Ecto neural progenitor cell (in vitro differentiated cells): ENCODE results near the gene DNMT3L.
A peak's percentile ranks its signal among the peaks of the same experiment; 100 is the strongest.

Source experiments
- DNase-seq: peaks from one replicate; pipeline ENCODE4 v3.0.0-alpha.2; 2018; ENCODE audit warnings: low spot score

DNMT3L gene

GRCh38 chr21:44279354-44280260 lies 17.9 kb upstream of the DNMT3L start:
- DNase-seq = no peak

- no peak for DNase-seq
Observed at GRCh38 chr21:44275041-44275440, 13.3 kb upstream of the DNMT3L start.

DNA sequence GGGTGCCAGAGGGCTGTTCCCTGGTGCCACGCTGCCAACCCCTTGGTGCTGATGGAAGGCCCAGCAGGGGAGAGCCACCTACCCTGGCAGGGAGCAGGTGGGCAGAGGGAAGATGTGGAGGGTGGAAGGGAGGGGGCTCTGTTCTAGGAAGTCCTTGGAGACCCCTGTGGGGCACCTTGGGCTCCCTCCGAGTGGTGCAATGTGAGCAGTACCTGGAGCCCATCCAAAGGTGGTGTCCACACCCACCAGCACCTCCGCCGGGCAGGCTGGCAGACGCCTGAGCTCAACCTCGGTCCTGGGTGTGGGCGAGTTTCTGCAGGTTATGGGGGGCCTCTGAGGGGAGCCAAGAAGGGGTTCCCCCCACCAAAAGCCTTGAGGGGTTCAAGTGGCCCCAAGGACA lies 11.3 kb upstream of the DNMT3L start:
- DNase-seq = no peak

GRCh38 chr21:44272284-44272858 lies 10.7 kb upstream of the DNMT3L start:
- no peak for DNase-seq

- no peak for DNase-seq
Observed at GRCh38 chr21:44271558-44272283, 10.0 kb upstream of the DNMT3L start.

DNA sequence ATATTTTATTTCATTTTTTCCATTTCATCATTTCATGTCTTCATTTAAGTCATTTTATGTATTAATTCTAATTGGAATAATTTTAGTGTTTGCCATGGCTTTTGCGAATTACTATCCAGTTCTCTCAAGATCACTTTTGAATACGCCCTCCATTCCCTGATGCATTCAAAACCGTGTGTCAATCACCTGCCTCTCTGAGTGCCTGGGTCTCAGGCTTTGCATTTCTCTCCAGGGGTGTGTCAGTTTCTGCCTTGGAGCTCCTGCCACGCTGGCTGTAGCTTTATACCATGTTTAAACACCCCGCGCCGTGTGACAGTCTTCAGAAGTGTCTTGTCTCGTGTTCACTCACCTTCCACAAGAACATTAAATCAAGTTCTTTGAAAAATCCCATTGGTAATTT lies 7.4 kb upstream of the DNMT3L start:
- no peak for DNase-seq

GRCh38 chr21:44267655-44268142 lies 6.0 kb upstream of the DNMT3L start:
- no peak for DNase-seq

DNA sequence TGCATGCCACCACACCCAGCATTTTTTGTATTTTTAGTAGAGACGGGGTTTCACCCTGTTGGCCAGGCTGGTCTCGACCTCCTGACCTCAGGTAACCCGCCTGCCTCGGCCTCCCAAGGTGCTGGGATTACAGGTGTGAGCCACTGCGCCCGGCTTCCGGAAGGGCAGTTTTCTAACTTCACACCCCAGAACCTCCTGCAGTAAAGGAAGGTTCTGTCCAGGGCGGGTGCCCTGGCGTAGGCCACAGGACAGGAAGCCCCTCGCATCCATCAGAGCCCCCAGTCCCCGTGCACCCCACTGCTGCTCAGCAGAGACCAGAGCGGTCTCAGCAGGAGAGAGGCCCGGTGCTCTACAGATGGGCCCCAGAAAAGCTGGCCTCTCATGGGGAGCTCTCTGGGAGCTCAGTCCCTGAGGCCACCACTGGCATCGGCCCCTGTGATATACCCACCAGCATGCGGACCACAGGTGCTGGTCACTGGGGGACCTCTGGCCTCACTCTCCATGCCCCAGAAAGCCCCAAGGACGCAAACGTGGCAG lies 4.1 kb upstream of the DNMT3L start:
- no peak for DNase-seq

- DNase-seq = peak; percentile 46
Observed at GRCh38 chr21:44263768-44264167, 2.1 kb upstream of the DNMT3L start.

DNA sequence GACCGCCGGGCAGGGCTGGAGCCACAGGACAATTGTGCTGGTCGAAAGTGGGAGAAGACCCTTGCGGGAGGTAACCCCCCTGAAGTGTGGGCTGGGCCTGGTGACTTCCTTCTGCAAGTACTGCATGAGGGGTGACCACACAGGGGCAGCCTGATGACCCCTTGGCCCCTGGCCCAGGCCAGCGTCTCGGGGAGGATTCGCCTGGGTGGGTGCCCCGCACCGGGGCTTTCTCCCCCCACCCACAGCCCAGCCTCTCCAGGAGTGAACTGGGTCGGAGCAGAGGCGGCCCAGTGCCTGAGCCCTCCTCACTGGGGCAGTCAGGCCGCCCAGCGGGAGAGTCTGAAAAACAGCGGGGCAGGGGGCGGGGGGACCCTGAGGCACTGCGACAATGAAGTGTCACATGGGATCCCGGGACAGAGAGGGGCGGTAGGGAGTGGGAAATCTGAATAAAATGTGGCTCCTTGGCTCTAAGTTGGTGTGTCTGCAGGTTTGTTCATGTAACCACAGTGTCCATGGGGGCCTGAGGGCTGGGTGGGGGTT lies 1.6 kb upstream of the DNMT3L start:
- DNase-seq = peak; percentile 86

- DNase-seq = no peak
Observed at GRCh38 chr21:44262338-44263056, 800 bp upstream of the DNMT3L start.

- peak; percentile 44 for DNase-seq
Observed at GRCh38 chr21:44260791-44261631, 686 bp downstream of the DNMT3L start.

DNA sequence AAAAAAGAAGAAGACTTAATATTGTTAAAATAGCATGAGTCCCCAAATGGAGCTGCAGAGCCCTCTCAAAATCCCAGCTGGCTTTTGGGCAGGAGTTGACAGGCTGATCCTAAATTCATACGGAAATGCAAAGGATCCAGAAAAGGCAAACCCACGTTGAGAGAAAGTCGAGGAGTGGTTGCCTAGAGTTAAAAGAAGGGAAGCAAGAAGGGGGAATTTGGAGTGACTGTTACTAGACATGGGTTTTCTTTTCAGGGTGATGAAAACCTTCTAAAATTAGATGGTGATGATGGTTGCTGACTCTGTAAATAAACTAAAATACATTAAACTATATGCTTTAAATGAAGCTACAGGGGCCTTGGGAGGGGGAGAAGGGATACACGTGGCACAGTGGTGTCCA lies 1.6 kb downstream of the DNMT3L start:
- no peak for DNase-seq

- no peak for DNase-seq
Observed at GRCh38 chr21:44259082-44259705, 2.5 kb downstream of the DNMT3L start.

DNA sequence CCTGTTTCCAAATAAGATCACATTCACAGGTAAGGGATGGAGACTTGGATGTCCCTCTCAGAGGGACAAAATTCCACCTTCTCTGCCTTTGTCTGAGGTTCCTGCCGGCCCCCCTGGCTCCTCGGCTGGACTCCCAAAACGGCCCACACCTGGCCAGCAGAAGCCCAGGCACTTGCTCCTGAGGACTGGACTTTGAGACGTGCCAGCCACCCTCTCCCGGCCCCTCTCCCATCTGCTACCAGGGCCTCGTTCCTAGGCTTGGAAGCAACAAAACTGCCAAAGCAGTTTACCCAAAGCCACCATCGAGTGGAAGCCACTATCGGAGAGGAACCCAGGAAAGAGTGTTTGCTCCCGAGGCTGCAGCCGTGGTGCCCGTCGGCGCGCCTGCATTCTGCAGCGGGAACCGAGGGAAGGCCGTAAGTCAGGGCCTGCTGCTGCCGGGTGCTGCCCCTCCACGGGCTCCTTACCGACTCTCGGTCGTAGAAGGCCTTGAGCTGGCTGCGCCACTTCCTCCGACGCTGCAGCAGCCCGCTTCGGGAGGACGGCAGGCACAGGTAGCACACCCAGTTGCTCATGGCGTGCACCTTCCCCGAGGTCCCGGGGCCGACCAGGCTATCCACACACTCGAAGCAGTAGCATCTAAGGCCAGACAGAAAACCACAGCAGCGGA lies 3.5 kb downstream of the DNMT3L start:
- DNase-seq = no peak

DNA sequence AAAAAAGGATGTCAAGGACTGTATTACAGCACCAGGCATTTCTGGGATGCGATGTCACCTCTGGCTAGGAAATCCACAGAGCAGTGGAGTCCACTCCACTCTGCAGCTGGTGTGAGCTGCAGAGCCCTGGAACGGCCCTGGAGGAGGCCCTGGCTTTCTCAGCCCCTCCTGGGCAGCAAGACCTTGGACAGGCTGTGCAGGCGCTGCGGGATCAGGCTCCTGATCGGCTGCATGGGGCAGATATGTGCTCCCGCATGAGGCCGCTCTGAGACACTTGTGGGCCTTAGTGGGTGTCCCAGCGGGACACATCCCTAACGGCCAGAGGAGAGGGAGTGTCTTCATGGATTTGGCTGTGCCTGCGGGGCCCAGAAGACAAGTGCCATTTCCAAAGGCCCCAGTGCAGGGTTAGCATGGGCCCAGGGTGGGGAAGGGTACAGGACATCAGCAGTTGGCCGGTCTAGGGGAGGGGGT lies 6.2 kb downstream of the DNMT3L start:
- DNase-seq = no peak

GRCh38 chr21:44253832-44254710 lies 7.6 kb downstream of the DNMT3L start:
- peak; percentile 38 for DNase-seq
